GM10266 (cell line): Measurements from ENCODE around the gene EVX1.

Source experiments
- DNase-seq: peaks from one replicate; pipeline ENCODE4 v3.0.0; 2012; ENCODE audit errors: extremely low spot score
- TF ChIP-seq, protein P1 (sequence below): IDR thresholded peaks from 2 replicates; pipeline ENCODE4 v1.5.1; 2012; ENCODE audit warnings: mild to moderate bottlenecking, low read depth; ENCODE audit not compliant: control insufficient read depth, insufficient read depth; ENCODE audit errors: missing control alignments

Gene EVX1

DNA sequence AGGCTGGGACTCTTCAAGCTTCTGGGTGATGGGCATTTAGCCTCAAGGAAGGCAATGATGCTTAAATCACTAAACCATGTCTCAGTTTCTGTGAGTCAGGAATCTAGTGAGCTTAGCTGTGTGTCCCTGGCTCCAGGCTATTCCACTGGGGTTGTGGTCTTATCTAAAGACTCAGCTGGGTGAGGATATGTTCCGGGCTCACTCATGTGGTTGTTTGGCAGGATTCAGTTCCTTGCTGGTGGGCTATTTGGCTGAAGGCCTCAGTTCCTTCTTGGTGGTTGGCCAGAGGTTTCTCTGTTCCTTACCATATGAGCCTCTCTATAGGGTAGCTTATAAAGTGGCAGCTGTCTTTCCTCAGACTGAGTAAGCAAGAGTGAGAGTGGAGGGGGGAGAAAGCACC, 12.0 kb downstream of the EVX1 start:
- no peak for DNase-seq
- TF ChIP-seq, protein P1, sequence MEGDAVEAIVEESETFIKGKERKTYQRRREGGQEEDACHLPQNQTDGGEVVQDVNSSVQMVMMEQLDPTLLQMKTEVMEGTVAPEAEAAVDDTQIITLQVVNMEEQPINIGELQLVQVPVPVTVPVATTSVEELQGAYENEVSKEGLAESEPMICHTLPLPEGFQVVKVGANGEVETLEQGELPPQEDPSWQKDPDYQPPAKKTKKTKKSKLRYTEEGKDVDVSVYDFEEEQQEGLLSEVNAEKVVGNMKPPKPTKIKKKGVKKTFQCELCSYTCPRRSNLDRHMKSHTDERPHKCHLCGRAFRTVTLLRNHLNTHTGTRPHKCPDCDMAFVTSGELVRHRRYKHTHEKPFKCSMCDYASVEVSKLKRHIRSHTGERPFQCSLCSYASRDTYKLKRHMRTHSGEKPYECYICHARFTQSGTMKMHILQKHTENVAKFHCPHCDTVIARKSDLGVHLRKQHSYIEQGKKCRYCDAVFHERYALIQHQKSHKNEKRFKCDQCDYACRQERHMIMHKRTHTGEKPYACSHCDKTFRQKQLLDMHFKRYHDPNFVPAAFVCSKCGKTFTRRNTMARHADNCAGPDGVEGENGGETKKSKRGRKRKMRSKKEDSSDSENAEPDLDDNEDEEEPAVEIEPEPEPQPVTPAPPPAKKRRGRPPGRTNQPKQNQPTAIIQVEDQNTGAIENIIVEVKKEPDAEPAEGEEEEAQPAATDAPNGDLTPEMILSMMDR, result no peak

DNA sequence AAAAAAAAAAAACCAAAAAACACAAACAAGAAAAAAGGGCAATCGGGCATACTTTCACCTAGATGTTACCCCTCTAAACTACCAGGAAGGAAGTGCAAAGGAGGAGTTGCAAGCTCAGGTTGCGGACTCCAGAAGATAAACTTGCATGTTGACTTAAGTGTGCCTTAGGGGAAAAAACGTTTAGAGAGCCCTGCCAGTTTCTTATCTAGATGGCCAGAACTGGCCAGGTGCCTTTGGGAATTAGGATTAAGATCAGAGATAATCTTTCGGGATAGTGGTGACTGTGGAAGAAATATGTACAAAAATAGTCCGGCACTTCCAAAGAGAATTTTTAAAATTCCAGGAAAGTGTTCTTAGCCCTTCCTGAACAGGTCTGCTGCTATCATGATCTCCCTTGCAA, 17.6 kb downstream of the EVX1 start:
- no peak for DNase-seq
- TF ChIP-seq, protein P1, result no peak

DNA sequence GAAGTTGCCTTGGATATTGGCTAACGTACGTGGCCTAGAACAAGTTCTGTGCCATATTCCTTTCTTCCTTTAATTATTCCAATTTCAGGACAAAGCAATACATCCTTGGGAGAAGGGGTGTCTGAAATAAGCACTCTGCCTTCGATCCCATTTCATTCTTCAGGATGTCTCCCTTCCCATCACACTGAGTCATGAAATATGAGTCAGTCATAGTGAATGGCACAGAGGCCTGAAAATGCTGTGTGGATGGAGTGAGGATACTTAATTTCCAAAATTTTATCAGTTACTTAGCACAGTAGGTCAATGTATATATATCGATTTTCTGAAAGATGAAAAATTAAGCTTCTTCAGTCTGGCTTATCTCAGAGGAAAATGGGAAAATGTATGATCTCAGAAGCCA, 19.5 kb downstream of the EVX1 start:
- DNase-seq, result no peak
- TF ChIP-seq, protein P1, result no peak

DNA sequence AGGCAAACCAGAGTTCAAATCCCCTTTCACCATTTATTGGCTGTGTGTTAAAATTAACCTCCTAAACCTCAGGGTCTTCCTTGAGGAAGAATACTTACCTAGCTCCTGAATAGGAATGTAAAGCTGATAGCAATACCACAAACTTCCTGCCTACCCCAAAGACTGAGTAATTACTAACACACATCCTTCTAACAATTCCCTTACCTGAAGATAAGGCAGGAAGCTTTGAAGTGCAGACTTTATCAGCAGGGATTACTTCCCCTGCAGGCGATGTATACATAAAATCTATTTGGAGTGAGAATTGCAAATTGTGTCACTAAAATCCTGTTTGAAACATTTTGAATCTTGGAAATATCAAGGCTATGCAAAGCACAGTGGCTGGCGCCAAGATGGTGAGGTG, 21.2 kb downstream of the EVX1 start:
- TF ChIP-seq, protein P1, result no peak

DNA sequence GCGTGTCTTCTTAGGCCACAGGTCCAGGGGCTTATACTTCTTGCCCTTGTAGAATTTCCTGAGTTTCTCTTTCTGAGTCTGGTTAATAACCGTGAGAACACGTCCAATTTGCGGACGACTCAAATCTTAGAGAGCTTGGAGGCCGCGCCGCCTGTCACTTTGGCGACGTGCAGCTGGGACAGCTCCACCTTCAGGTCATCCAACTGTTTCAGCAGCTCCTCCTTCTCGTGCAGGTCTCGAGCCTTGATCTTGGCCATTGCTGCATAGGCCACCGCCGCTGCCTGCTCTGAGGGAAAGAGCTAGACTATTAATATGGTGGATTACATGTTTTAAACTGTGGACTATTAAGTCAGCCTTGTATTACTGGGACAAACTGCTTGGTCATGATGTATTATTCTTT, 26.9 kb downstream of the EVX1 start:
- no peak for DNase-seq
- TF ChIP-seq, protein P1, result no peak

More for the DNA sequence above, 21.2 kb downstream of the EVX1 start:
- DNase-seq, result no peak

DNA sequence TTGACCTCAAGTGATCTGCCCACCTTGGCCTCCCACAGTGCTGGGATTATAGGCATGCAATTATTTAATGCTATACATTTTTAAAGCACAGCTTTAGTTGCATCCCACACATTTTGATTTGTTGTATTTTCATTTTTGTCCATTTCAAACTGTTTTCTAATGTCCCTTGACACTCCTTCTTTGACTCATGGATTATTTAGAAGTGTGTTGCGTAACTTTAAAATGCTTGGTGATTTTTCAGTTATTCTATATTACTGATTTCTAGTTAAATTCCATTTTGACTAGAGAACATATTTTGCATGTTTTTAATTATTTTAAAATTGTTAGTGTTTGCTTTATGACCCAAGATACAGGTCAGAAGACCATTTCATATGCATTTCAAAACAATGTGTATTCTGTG, 28.8 kb downstream of the EVX1 start:
- TF ChIP-seq, protein P1, result no peak
- no peak for DNase-seq

DNA sequence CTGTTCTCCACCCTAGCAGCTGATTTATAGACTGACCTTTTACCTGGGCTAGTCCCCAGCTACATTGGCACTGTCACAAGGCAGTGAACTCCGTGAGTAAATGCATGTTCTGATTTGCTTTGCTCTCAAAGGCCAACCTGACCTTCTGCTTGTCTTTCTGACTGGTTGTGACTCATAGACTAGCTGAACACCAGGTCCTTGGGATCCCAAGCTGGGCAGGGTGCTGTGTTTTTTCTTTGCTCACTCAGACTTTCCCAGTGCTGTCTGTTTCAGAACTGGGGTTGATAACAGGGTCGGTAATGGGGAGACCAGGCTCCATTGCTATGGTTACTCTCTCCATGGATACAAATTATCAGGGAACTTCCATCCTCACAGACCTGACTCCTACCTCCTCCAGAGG, 35.0 kb downstream of the EVX1 start:
- TF ChIP-seq, protein P1, result no peak
- no peak for DNase-seq

DNA sequence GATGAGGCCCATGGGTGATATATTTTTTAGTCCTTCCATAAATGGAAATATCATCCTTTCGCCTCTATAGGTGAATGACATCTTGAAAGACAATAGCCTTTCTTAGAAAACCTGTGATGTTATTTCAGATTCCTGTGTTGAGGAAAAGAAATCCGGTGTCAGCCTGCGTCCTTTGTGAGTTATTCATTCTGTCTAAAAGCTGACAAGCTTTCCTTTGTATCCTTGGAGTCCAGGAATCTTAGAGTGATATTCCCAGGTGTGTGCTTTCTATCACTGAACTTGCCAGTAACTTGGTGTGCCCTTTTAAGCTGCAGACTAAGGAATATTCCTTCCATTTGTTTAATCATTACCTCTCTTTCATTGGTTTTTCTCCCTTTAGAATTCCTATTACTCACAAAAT, 41.0 kb downstream of the EVX1 start:
- no peak for DNase-seq
- TF ChIP-seq, protein P1, result no peak
